Astrocyte of the hippocampus (primary cell): Measurements from ENCODE around the gene KPRP.

Experiments used
- DNase-seq: peaks from one replicate; pipeline ENCODE4 v3.0.0; 2011; ENCODE audit warnings: low read depth, low spot score

Gene KPRP

DNA sequence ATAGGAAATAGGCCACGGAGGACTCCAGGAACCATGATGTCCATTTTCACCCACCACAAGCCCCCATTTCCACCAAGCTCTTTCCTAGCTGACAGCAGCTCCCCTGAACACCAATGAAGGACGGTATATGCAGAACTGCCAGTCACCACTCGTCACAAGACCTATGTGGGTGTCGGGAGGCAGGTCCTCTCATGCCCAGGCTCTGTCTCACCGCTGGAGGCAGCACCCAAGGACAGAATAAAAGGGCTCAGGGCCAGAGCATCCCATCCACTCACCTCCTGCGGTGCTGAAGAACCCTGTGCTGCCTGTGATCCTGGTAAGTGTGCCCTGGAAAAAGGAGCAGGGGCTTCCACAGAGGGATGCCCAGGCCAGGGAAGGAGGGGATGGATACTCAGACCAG lies 17.1 kb downstream of the KPRP start, which contains the start of gene LCE1F:
Gene LCE1F (plus strand): TSS at position 266 of the 400 bp plus-strand sequence. CDS start 1,232 bp downstream, outside the sequence.
- no peak for DNase-seq

DNA sequence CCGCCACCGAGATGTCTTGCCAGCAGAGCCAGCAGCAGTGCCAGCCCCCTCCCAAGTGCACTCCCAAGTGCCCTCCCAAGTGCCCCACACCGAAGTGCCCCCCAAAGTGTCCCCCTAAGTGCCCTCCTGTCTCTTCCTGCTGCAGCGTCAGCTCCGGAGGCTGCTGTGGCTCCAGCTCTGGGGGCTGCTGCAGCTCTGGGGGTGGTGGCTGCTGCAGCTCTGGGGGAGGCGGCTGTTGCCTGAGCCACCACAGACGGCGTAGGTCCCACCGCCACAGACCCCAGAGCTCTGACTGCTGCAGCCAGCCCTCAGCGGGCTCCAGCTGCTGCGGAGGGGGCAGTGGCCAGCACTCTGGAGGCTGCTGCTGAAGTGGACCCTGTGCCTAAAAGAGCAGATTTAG lies 18.5 kb downstream of the KPRP start:
- DNase-seq = no peak

DNA sequence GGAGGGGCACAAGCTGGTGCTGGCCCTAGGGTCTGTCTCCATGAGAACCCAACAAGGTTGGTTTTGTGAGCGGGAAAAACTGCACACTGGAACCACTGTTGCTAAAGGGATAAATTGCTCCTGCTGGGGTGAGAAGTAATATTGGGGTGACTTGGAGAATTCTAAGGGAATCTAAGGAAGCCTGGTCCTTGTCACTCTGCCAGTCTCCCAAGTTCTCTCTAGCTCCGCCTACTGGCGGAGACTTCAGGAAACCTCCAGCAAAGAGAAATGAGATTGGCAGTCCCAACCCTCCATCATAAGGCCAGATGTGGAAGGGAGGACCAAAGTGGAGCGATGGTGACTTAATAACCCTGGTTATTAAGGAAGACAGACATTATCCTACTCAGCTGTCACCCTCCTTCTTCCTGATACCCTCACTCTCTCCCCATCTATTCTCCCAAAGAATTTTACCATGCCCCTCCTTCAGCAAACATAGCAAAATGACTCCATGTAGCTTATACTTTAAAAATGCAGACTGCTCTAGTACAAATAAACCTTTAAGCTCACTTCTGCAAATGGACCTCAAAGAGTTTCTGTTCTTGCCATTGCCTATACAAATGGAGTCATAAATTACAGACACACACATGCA lies 19.8 kb downstream of the KPRP start:
- no peak for DNase-seq

DNA sequence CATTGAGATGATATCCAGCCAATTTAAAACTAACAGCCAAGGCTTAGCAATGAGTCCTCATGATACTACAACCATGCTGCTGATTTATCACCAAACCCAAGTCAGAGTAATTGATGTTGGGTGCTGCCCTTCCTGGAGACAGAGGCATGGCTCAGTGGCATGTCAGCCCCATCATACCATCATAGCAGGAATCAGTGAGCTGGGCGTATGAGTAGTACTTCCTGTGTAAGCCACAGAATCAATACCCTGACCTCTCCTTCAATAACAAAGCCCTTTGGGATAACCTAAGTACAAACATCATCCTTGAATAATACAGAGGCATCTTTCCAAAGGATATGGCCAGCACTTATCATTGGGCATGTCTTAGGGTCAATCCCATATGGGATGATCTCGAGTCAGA lies 25.3 kb downstream of the KPRP start:
- no peak for DNase-seq

DNA sequence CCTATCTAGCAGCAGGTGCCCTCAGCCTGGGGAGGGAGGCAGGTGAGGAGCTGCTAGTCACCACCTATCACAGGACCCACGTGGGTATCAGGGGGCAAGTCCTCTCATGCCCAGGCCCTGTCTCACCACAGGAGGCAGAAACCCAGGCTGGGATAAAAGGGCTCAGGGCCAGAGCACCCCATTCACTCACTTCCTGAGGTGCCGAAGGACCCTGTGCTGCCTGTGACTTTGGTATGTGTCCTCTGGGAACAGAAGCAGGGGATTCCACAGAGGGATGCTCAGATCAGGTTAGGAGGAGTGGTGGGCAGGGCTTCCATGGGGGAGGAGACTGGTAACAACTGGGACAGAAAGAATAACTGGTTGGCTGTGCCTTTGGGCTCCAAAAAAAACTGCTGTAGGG lies 28.3 kb downstream of the KPRP start, which contains the start of gene LCE1E:
Gene LCE1E (plus strand): TSS at position 181 of the 400 bp plus-strand sequence. CDS start 1,043 bp downstream, outside the sequence.
- DNase-seq = no peak

DNA sequence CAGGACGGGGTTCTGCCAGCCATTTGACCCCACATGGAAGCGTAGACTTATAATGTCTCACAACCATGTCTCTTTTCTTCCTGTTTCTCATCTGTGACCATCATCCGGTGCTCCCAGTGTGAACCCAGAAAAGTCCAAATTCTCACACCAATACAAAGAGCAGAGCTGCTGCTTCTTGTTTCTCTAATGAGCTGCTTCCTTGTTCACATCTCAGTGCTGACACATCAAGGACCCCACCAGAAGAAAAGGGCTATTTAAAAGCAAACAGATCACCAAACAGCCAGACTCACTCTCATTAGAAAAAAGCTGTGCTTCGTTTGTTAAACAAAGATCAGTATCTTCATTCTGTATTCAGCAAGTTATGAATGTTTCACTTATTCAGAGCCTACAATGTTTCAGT lies 37.9 kb downstream of the KPRP start:
- no peak for DNase-seq

DNA sequence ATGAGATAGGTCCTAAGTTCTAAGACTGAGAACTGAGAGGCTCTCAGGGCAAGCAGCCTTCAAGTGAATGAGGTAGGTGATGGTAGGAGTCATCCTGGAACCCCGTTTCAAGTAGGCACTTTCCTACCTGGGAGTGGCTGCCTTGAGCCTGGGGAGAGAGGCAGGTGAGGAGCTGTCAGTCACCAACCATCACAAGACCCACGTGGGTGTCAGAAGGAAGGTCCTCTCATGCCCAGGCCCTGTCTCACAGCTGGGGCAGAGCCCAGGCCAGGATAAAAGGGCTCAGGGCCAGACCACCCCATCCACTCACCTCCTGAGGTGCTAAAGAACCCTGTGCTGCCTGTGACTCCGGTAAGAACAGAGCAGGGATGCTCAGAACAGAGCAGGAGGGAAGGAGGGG lies 38.6 kb downstream of the KPRP start, which contains the start of gene LCE1D:
Gene LCE1D (plus strand): TSS at position 301 of the 400 bp plus-strand sequence. CDS start 1,074 bp downstream, outside the sequence.
- DNase-seq = no peak

DNA sequence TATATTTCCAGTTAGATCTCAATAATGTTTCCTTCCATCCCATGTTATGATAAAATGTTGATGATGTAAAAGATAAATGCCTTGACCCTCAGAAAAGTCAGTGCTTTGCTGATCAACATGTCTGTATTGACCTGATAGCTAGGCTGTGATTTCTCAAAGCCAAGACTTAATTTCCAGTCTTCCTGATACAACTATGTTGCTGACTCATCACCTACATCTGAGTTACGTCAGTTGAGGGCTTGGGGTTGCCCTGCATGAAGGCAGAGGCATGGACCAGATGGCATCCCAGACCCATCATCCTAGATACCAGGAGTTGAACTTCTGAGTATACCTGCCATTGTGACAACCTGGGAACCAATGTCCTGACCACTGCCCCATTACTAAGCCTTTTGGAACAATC lies 43.5 kb downstream of the KPRP start:
- no peak for DNase-seq

DNA sequence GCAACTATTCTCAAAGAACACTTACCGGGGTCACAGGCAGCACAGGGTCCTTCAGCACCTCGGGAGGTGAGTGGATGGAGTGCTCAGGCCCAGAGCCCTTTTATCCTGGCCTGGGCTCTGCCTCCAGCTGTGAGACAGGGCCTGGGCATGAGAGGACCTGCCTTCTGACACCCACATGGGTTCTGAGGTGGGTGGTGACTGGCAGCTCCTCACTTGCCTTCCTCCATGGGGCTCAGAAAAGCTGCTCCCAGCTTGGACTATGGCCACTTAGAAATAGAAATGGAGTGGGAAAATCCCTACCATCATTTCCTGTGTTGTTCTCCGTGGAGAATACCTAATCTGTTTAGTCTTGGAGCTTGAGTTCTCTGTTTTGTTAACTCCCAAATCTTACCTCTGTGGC lies 48.8 kb downstream of the KPRP start, which contains the start of gene LCE1C:
Gene LCE1C (minus strand): TSS at position 76 of the 400 bp plus-strand sequence. CDS start 1,173 bp downstream, outside the sequence.
- DNase-seq = no peak

DNA sequence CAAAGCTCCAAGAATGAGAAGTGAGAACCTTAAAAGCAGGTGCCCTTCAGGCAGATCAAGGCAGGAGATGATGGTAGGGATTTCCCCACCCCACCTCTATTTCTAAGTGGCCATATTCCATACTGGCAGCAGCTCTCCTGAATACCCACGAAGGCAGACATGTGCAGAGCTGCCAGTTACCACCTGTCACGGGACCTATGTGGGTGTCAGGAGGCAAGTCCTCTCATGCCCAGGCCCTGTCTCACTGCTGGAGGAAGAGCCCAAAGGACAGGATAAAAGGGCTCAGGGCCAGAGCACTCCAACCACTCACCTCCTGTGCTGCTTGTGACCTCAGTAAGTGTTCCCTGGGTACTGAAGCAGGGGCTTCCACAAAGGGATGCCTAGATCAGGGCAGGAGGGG lies 53.2 kb downstream of the KPRP start:
- no peak for DNase-seq
